ENCODE measurements around the gene ANGPTL1. TPM values are rescaled to one million over a fixed set of nuclear protein-coding genes. Genes with fewer than 3 reads are reported as not detected.
A peak's percentile ranks its signal among the peaks of the same experiment; 100 is the strongest.

ANGPTL1 gene
- total and polyA plus RNA-seq, 2 of the 13 experiments (the other 11 are each of a cell fraction or from before 2014, with no cell fraction given), result 2.9 to 9.3 TPM

GRCh38 chr1:178806665-178807300 is 64.1 kb downstream of the ANGPTL1 start:
- in situ Hi-C loops (cut with HindIII; ENCODE audit: extremely low pct_ligation_motif_present, low pct_unique_long_range_greater_than_20kb), result no loop called here
- Histone ChIP-seq H3K4me3 (replicated peaks in 1 of 3; ENCODE audit: insufficient read depth in 1 of 3, low read depth in 2 of 3, low read length in 3 of 3) (no peak overlapping the region; a peak in 1 of 6 replicates), H3K36me3 (replicated peaks in 1 of 2; ENCODE audit: control insufficient read depth in 1 of 2, insufficient read depth in 2 of 2, low read length in 2 of 2) (peaks cover 3 to 12% of the 10 kb centered on the region in 2 experiments), H3K4me2 (ENCODE audit: low read depth, low read length) (peak overlapping the region; percentile 23; the same call in 1 of the 2 replicates), H3K27me3 (ENCODE audit: control insufficient read depth in 1 of 2, insufficient read depth in 2 of 2, low read length in 2 of 2) (no peaks in the 10 kb centered on the region), H3K79me2 (ENCODE audit: insufficient read depth, low read length) (no peaks in the 10 kb centered on the region), H3K27ac (ENCODE audit: extremely low read length, insufficient read depth, low read length) (peak overlapping the region; percentile 14), H3K4me1 (ENCODE audit: insufficient read depth, low read length) (peaks cover 24% of the 10 kb centered on the region), H4K20me1 (ENCODE audit: insufficient read depth, low read length) (no peaks in the 10 kb centered on the region), H2AFZ (ENCODE audit: low read length) (no peak overlapping the region), H3K9me3 (ENCODE audit: low read length) (no peaks in the 10 kb centered on the region), H3K9ac (ENCODE audit: insufficient read depth, low read depth, low read length) (no peak overlapping the region)
- DNase-seq (ENCODE audit: low spot score) (peak; percentile 58), FAIRE-seq (peak; percentile 56), ATAC-seq (peak; percentile 79)
- ChIA-PET POLR2A (no interaction called here), CTCF (ENCODE audit: low intra/inter-chr PET ratio, low total read pairs) (no interaction called here)
- no TSS peak for BruUV-seq (replicated peaks)
- 48% methylated on average over 9 of the region's 9 CpGs for whole genome bisulfite sequencing (ENCODE audit: low lambda C conversion rate)
- intact Hi-C loops (cut with micrococcal nuclease; ENCODE audit: unreplicated experiment), result no loop called here
- TF ChIP-seq MLX (CRISPR knock-in tag; IDR thresholded peaks at IDR 0.05), result no peak
- no peak for TF ChIP-seq HHEX (CRISPR knock-in tag; IDR thresholded peaks at IDR 0.05)
- TF ChIP-seq GATAD2A (CRISPR knock-in tag; IDR thresholded peaks at IDR 0.05), result peak; percentile 37; the same call in 1 of the 2 replicates
- no peak for TF ChIP-seq FOXM1 (CRISPR knock-in tag; IDR thresholded peaks at IDR 0.05)
- TF ChIP-seq FOXP1 (IDR thresholded peaks at IDR 0.05), result no peak
- 0 out of 2 replicates have a peak, but pooled peaks have one; percentile 26 for TF ChIP-seq FOXP1 (CRISPR knock-in tag; IDR thresholded peaks at IDR 0.05)
- no peak for TF ChIP-seq PAWR (CRISPR knock-in tag; IDR thresholded peaks at IDR 0.05; ENCODE audit: borderline replicate concordance)
- no peak for TF ChIP-seq ZNF180 (CRISPR knock-in tag; IDR thresholded peaks at IDR 0.05; ENCODE audit: borderline replicate concordance, low read depth)
- peak; percentile 30; the same call in 1 of the 2 replicates for TF ChIP-seq ZMYM3 (CRISPR knock-in tag; IDR thresholded peaks at IDR 0.05)
- peak; percentile 51; the same call in 1 of the 2 replicates for TF ChIP-seq ARID5B (CRISPR knock-in tag; IDR thresholded peaks at IDR 0.05)
- TF ChIP-seq AGO1 (IDR thresholded peaks at IDR 0.05; ENCODE audit: low read depth, low read length, poor library complexity, severe bottlenecking), result no peak
- TF ChIP-seq SOX13 (IDR thresholded peaks at IDR 0.05), result peak; percentile 87
- peak in 1 of 2 experiments; percentile 97; a peak in 2 of 4 replicates for TF ChIP-seq SOX13 (CRISPR knock-in tag; conservative IDR thresholded peaks at IDR 0.05 in 1 of 2, IDR thresholded peaks at IDR 0.05 in 1 of 2)
- TF ChIP-seq HIC2 (CRISPR knock-in tag; IDR thresholded peaks at IDR 0.05; ENCODE audit: low read depth), result no peak
- no peak for TF ChIP-seq NRL (CRISPR knock-in tag; IDR thresholded peaks at IDR 0.05; ENCODE audit: borderline replicate concordance)
- TF ChIP-seq ZNF577 (CRISPR knock-in tag; IDR thresholded peaks at IDR 0.05; ENCODE audit: borderline replicate concordance, low read depth), result no peak
- 0 out of 2 replicates have a peak, but pooled peaks have one; percentile 31 for TF ChIP-seq NCOR1 (IDR thresholded peaks at IDR 0.05; ENCODE audit: borderline replicate concordance, low read length)
- TF ChIP-seq ZNF232 (CRISPR knock-in tag; IDR thresholded peaks at IDR 0.05; ENCODE audit: borderline replicate concordance), result no peak
- 0 out of 2 replicates have a peak, but pooled peaks have one; percentile 32 for TF ChIP-seq ZMYM4 (CRISPR knock-in tag; IDR thresholded peaks at IDR 0.05)
- no peak for TF ChIP-seq SATB2 (CRISPR knock-in tag; IDR thresholded peaks at IDR 0.05)
